Daoy (cell line): Measurements from ENCODE around the gene MAGEB17. TPM values are rescaled to one million over a fixed set of nuclear protein-coding genes. Genes with fewer than 3 reads are reported as not detected.

Experiments
- DNase-seq: peaks from one replicate; pipeline ENCODE4 v3.0.0-alpha.2; 2015; ENCODE audit warnings: low read depth
- total RNA-seq: library from RNA; depleted of rRNA; stranded (reverse); fragments of >200 nt; shearing (Covaris generic); gene quantifications from 2 replicates; pipeline ENCODE4 v1.2.3, GENCODE V29; 2014; rRNA removed

Gene MAGEB17
- total RNA-seq, 1 experiment from 2014 or later: not detected

DNA sequence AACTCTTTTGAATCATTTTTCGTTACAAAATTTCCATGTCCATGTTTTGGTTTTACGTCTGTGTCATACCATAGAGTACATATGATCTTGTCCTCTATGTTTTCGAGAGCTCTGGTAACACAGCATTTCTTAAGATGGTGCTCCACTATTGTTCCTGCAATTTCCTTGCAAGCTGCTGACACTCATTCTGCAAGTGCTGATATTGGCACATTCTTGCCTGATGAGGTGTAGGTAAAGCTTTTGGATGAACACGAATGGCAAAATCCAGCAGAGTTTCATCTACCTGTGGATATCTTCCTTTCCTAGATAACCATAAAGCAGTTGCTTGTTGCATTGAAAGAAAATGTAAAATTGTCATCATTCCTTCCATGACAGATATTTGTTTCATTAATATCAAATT, 41.3 kb downstream of the MAGEB17 start:
- no peak for DNase-seq

DNA sequence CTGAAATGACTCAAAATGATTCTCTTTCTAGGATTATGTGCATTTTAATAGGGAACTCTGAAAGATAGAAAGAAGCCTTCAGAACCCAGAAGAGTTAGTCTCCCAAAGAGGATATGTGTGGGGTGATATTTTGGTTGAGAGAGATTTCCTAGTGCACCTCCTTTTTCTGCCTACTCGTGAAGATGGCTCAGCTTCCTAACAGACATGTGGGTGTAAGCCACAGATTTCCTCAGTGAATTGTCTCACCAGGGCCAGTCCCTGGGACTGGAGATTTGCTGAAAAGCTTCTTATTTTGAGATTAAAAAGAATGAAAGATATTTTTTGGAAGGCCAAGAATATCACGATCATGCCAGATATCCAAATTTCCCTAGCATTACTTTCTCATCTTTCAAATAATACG, 42.8 kb downstream of the MAGEB17 start:
- no peak for DNase-seq

DNA sequence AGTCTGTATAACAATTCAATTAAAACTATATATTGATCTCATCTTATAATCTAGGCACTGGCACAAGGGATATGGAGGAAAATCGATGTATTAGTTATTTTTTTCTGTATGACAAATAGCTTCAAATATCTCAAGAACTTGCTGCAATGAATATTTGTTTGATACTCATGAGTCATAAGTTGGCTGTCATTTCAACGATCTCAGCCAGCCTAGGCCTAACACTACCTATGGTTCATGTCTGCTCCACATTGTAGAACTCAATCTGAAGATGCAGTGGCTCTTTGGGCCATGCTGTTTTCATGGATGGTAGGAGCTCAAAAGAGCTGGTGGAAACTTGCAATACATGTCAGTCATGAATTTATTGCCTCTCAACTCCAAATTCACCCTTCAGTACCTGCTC, 44.7 kb downstream of the MAGEB17 start:
- no peak for DNase-seq

DNA sequence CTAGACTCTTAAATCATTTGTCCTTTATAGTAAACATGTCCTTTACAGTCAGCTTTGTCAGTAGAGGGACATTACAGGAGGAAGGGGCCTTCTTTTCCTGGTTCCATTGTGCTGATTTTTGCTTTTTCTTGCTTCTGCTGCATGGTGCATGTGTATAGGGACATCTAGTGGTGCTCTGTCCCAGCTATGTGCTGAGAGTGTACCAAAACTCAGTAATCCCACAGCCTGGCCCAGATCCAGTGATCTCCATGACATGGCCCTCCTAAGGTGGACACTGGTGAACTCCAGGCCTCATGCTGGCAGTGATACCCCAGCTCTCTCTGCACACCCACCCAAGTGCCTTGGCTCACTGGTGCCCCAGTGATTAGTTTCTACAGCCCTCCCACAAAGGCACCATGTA, 45.2 kb downstream of the MAGEB17 start:
- DNase-seq: no peak

DNA sequence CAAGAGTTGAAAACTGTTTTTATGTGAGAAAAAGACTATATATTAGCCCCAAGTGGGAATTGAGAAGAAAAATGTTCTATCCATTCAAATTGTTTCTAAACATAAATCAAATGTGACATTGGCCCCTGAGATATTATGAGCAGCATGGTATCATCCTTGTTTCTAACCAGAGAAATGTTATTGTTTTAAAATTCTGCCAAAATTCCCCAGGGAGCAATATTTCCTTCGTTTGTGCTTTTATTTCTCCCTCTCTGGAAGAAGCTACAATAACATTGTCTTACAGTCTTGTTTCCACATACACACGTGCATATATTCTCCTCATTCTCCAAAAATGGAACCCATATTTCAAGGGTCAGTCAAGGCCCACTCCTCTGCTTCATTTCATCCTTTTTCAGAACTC, 46.7 kb downstream of the MAGEB17 start:
- no peak for DNase-seq

DNA sequence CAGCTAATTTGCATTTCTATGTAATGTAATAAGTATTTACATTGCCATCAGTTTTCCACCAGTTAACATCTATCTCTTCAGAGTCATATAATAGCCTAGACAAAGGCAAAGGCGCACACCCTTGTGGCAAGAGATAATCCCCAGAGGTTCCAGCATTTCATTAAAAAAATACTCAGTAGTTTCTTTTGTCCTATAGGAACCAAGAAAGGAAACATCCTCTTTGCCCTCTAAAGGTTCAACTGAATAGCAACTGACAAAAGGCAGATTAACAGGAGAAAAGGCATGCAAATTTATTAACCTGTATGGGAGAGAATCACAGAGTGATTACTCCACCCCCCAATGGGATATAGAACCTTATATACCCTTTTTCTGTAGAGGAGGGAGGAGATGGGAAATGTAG, 48.4 kb downstream of the MAGEB17 start:
- no peak for DNase-seq

Other genes with a start within 250 kb of the MAGEB17 start
- not detected in 2 replicates for gene GRPR, start 43.9 kb upstream of the MAGEB17 start, total RNA-seq